Measurements from ENCODE around the gene SNX25.

DNA sequence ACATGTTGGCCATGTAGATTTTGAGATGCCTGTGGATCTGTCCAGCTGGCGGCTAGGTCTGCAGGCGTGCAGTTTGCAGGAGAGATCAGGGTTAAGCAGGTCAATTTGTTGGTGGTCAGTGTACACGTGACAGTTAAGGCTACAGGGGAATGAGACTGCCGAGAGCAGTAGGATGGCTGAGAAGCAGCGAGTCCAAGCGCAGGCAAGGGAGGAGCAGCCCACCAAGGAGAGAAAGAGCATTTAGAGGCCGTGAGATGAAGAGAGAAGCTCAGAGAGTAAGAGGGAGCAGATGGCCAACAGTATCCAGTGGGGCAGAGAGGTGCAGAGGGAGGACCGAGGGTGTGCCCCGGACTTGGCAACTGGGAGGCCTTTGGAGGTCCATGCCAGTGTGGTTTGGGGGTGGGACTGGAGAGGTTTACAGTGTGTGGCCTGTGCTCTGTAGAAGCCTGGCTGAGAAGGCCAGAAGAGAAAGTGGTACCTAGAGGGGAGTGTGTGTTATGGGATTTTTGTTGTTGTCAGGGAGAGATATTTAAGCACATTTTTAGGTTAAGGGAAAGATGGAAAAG, 18.4 kb downstream of the SNX25 start:
- TF ChIP-seq, protein P1, sequence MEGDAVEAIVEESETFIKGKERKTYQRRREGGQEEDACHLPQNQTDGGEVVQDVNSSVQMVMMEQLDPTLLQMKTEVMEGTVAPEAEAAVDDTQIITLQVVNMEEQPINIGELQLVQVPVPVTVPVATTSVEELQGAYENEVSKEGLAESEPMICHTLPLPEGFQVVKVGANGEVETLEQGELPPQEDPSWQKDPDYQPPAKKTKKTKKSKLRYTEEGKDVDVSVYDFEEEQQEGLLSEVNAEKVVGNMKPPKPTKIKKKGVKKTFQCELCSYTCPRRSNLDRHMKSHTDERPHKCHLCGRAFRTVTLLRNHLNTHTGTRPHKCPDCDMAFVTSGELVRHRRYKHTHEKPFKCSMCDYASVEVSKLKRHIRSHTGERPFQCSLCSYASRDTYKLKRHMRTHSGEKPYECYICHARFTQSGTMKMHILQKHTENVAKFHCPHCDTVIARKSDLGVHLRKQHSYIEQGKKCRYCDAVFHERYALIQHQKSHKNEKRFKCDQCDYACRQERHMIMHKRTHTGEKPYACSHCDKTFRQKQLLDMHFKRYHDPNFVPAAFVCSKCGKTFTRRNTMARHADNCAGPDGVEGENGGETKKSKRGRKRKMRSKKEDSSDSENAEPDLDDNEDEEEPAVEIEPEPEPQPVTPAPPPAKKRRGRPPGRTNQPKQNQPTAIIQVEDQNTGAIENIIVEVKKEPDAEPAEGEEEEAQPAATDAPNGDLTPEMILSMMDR (conservative IDR thresholded peaks at IDR 0.05; ENCODE audit: low read depth, low read length) = no peak
- TF ChIP-seq EZH2 (IDR thresholded peaks at IDR 0.05; ENCODE audit: low read length, unreplicated experiment) = no peak
- no peak for TF ChIP-seq EZH2phosphoT487 (IDR thresholded peaks at IDR 0.05; ENCODE audit: borderline replicate concordance, low read length)

Measured in PC-3 (cell line).